Activated naive CD4-positive, alpha-beta T cell treated with anti-CD3 and anti-CD28 coated beads for 36 hours (primary cell): ENCODE results near the gene IGF1R. TPM values are rescaled to one million over a fixed set of nuclear protein-coding genes. Genes with fewer than 3 reads are reported as not detected.
"Not testable (repeated sequence)": the region's sequence is repeated elsewhere in the genome, so short reads cannot be mapped to it uniquely, and the experiment has no call there.

Experiments
- CTCF ChIA-PET: fragments of 350-600 bp; sonication (Branson Sonifier 250); formaldehyde crosslinking; loops from one replicate; lab custom pipeline; 2021; ENCODE audit warnings: antibody characterized with exemption; lab: Charles Lee
- DNase-seq: peaks from one replicate; pipeline ENCODE4 v3.0.0-alpha.2; 2020
- H3K27ac Mint-ChIP-seq: one replicate; pipeline ENCODE4 v1.8.0; 2021; ENCODE audit warnings: mild to moderate bottlenecking, mixed read lengths
- H3K27me3 Mint-ChIP-seq: one replicate; pipeline ENCODE4 v1.8.0; 2021; ENCODE audit warnings: low read depth, mixed read lengths
- H3K36me3 Mint-ChIP-seq: one replicate; pipeline ENCODE4 v1.8.0; 2021; ENCODE audit warnings: low read depth, mixed read lengths
- H3K4me1 Mint-ChIP-seq: one replicate; pipeline ENCODE4 v1.8.0; 2021; ENCODE audit warnings: low read depth, mixed read lengths
- H3K4me3 Mint-ChIP-seq: one replicate; pipeline ENCODE4 v1.8.0; 2021; ENCODE audit warnings: mild to moderate bottlenecking, moderate library complexity, mixed read lengths
- H3K9me3 Mint-ChIP-seq: one replicate; pipeline ENCODE4 v1.8.0; 2021; ENCODE audit warnings: mixed read lengths
- intact Hi-C: fragments of 100-400 bp; cut with micrococcal nuclease; formaldehyde crosslinking; loops from one replicate; pipeline ENCODE4 v1.15.1; 2023
- total RNA-seq, 2 experiments: library from RNA; stranded (reverse); gene quantifications; one replicate each; pipeline ENCODE4 v1.2.3, GENCODE V29; 2021

The IGF1R gene
- total RNA-seq = 10 to 100 TPM; 25.6 to 26.6 TPM

DNA sequence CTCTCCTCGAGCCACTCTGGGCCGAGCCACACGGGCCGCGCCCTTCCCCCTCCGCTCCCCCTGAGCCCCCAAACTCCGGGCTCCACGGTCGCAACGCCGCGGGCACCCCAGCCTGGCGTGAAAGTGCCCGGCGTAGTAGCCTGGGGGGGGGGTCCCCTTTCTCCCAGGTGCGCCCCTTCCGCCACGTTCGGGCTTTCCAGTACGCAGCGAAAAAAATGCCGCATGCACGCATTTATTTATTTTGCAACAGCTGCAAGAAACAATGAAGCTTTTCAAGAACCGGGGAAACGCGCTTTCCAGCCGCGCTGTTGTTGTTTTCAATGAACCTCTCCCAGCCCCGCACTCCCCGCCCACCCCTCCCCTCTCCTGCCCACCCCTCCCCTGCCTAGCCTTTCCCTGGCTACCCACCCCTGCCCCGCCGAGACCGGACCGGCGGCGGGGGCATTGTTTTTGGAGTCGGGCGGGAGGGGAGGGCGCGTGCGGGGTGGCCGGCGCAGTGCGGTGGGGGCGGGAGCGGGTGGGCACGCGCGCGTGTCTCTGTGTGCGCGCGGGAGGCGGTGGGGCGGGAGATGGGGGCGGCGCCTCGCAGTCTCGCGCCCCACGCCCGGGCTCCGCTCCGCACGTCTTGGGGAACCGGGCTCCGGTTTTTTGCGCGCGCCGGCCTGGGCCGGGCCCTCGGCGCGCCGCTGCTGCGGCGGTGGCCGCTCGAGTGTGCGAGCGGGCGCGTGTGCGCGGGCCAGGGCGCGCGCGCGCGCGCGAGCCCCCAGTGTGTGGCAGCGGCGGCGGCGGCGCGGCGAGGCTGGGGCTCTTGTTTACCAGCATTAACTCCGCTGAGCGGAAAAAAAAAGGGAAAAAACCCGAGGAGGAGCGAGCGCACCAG is at the start of gene IGF1R:
Gene IGF1R (plus strand): TSS at position 766 of the 880 bp plus-strand sequence. CDS start 1,043 bp downstream, outside the sequence.
- H3K4me3 Mint-ChIP-seq = peak within 1 kb of the TSS; percentile 87
- no peaks in the 10 kb centered on the region for H3K9me3 Mint-ChIP-seq
- intact Hi-C loops = loop anchor here (1.0 to 5.0 kb wide), 7 partner anchors 48 to 429 kb away; no protein-coding TSS in a partner anchor
- CTCF ChIA-PET = interaction anchor here (0.7 to 2.3 kb wide), 8 partner anchors 10 to 234 kb away, joined by 3 to 25 read pairs (median 5); no protein-coding TSS in a partner anchor
- H3K27ac Mint-ChIP-seq = peak within 1 kb of the TSS; percentile 94
- peak; percentile 85 for DNase-seq
- no peaks in the 10 kb centered on the region for H3K27me3 Mint-ChIP-seq
- peaks cover 25% of the 10 kb centered on the region for H3K4me1 Mint-ChIP-seq
- no peaks in the 10 kb centered on the region for H3K36me3 Mint-ChIP-seq

DNA sequence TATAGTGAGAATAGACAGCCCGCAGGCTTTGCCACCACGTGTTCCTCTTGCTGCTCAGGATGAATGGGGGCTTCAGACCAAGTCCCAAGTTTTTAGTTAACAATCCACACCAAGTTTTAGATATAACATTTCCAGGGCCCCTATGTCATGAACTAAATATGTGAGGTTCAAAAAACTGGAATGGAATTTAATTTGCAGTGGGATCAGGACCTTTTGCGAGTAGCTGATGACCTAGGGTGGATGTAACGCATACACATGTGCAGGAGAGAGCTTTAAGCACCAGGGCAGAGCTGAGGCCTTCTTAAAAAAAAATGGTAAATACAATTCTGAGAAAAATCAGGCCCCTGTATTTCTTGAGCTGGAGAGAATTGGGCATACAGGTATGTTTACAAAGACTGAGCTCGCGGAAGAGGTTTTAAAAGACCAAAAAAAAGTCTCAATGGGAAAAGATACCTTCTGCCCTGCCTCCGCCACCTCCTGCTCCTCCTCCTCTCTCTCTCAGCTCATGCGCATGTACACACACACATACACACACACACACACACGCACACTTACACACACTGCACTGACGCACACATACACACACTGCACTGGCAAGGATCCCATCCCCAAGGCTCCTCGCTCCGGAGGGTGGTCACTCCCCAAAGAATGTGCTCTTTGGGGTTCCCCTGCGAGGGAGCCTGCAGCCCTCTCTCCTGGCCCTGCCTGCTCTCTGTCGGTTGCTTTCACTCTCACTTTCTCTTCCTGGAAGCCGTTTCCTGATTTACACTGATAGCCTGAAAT is 48.2 kb upstream of the IGF1R start:
- no peaks in the 10 kb centered on the region for H3K36me3 Mint-ChIP-seq
- intact Hi-C loops = loop anchor here (1.0 kb wide), 2 partner anchors 48 to 52 kb away; partner anchors contain the start of gene IGF1R
- no peaks in the 10 kb centered on the region for H3K9me3 Mint-ChIP-seq
- peak overlapping the region; percentile 97 for H3K27ac Mint-ChIP-seq
- H3K4me3 Mint-ChIP-seq = peak overlapping the region; percentile 94
- H3K27me3 Mint-ChIP-seq = no peaks in the 10 kb centered on the region
- CTCF ChIA-PET = interaction anchor here (0.6 to 1.8 kb wide), 6 partner anchors 10 to 423 kb away, joined by 3 to 9 read pairs (median 4); no protein-coding TSS in a partner anchor
- DNase-seq = peak; percentile 70
- H3K4me1 Mint-ChIP-seq = peaks cover 20% of the 10 kb centered on the region

DNA sequence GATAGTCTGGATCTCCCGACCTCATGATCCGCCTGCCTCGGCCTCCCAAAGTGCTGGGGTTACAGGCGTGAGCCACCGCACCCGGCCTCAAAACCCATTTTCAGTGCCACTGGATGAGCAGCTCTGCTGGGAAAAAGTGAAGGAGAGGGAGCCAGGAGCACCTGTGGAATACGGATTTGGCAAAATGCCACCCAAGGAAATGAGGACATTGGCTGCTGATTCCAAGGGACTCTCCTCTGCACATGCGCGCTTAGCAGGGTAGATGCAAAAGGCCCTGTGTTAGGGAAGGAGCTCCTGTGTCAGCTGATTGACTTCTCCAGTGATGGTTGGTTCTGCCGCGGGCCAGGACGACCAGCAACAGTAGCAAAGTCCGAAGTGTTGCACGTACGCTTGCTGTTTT is 43.4 kb upstream of the IGF1R start:
- no peaks in the 10 kb centered on the region for H3K27me3 Mint-ChIP-seq
- no peak overlapping the region for H3K4me3 Mint-ChIP-seq
- H3K36me3 Mint-ChIP-seq = no peaks in the 10 kb centered on the region
- intact Hi-C loops = no loop called here
- H3K9me3 Mint-ChIP-seq = no peaks in the 10 kb centered on the region
- CTCF ChIA-PET = interaction anchor here (0.6 kb wide), 1 partner anchor 14 kb away, joined by 3 read pairs; no protein-coding TSS in a partner anchor
- H3K4me1 Mint-ChIP-seq = peaks cover 9% of the 10 kb centered on the region
- DNase-seq = no peak
- no peak overlapping the region for H3K27ac Mint-ChIP-seq

DNA sequence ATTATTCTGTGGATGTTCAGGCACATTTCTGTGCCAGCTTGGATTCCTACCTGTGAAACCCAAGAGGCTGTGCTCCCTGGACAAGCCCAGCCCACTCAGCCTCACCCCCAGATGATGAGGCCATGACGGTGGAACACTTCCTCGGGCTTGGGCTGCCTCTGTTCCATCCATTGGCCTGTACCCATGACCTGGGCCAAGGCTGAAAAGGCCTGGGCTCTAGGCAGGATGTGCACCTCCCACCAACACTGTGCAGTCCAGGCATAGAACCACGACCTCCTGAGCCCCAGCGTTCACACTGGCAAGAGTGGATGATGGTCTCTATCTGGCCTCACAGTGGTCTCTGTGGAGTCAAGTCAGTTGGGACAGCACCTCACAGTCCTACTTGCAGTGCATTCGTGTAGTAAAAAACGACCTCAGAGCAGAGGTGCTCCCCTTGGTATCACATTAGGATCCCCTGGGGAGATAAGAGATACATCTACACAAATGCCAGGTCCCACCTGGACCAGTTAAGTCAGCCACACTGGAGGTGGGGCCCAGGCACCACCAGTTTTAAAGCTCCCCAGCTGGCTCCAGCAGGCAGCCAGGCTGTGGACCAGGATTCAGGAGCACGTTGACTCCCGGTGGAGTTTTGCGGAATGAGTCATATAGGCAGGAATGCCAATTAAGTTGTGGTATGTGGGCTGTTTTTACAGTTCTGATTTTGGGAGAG is 39.0 kb upstream of the IGF1R start:
- Mint-ChIP-seq H3K4me1 (peaks cover 15% of the 10 kb centered on the region), H3K27me3 (no peaks in the 10 kb centered on the region), H3K36me3 (no peaks in the 10 kb centered on the region), H3K4me3 (no peak overlapping the region), H3K27ac (no peak overlapping the region), H3K9me3 (no peaks in the 10 kb centered on the region)
- no peak for DNase-seq
- CTCF ChIA-PET = interaction anchor here (0.6 kb wide), 1 partner anchor 51 kb away, joined by 3 read pairs; no protein-coding TSS in a partner anchor
- intact Hi-C loops = no loop called here

DNA sequence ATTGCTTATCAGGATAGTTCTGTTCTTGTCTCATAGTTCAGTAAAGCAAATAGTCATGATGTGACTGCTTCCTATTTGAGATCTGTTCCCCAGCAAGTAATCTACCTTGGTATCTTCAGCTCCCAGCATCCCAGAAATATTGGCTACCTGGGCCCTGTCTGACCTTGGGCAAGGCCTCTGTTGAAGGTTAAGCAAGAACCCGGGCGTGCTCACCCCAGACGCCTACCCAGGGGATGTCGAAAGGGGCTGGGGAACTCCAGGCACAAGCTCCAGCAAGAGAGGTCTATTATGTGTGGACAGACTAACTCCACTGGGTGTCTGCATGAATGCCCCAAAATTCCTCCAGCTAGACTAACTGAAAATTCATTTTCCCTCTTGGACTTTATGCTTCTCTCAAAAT is 37.3 kb upstream of the IGF1R start:
- intact Hi-C loops = no loop called here
- no peak overlapping the region for H3K4me3 Mint-ChIP-seq
- CTCF ChIA-PET = interaction anchor here (1.5 kb wide), 1 partner anchor 49 kb away, joined by 3 read pairs; no protein-coding TSS in a partner anchor
- H3K9me3 Mint-ChIP-seq = no peaks in the 10 kb centered on the region
- H3K36me3 Mint-ChIP-seq = no peaks in the 10 kb centered on the region
- no peak overlapping the region for H3K27ac Mint-ChIP-seq
- no peaks in the 10 kb centered on the region for H3K27me3 Mint-ChIP-seq
- DNase-seq = no peak
- peaks cover 15% of the 10 kb centered on the region for H3K4me1 Mint-ChIP-seq

DNA sequence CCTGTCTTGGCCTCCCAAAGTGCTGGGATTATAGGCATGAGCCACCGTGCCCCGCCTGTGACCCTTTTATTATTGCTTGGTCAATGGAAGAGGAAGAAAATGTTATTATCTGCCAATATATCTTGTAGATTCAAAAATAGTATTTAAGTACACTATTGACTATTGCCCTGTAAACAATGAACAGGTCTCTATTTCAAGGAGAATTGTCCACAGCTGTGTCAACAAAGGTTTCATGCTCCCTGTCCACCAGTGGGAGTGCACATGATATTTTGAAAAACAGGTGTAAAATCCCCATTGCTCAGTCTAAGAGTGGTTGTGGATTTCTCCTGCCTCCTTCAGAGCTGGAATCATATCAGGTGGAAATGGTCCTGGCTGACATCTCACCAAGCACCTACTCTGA is 36.5 kb upstream of the IGF1R start:
- Mint-ChIP-seq H3K4me1 (peaks cover 18% of the 10 kb centered on the region), H3K9me3 (no peaks in the 10 kb centered on the region)
- CTCF ChIA-PET = interaction anchor here (1.0 kb wide), 1 partner anchor 93 kb away, joined by 4 read pairs; no protein-coding TSS in a partner anchor

DNA sequence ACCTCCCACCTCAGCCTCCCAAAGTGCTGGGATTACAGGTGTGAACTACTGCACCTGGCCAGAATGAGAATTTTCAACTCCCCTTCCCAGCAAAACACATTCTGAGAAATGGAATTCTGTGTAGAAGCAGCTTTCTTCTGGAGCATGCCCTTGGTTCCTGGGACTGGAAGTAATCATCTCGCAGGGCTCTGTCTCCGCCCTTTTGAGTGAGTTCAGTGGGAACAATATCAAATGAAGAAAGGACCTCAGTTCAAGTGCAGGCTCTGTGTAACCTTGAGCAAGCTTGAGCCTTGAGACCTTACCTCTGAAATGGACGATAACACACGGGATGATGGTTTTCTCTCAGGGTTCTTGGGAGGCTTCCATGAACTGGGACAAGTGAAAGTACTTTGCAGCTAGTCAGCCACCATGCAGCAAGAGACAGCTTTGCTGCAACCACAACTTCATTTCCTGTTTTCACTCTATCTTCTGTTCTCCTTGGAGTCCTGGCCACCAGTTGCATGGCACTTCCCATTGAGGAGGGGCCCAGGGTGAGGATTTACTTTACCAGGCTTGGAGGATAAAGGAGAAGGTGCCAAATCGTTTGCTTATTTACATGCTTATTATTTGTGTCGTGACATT is 35.7 kb upstream of the IGF1R start:
- CTCF ChIA-PET = interaction anchor here (1.0 kb wide), 1 partner anchor 94 kb away, joined by 4 read pairs; no protein-coding TSS in a partner anchor
- no peaks in the 10 kb centered on the region for H3K36me3 Mint-ChIP-seq
- intact Hi-C loops = no loop called here
- peak overlapping the region; percentile 21 for H3K4me3 Mint-ChIP-seq
- H3K9me3 Mint-ChIP-seq = no peaks in the 10 kb centered on the region
- peaks cover 18% of the 10 kb centered on the region for H3K4me1 Mint-ChIP-seq
- H3K27me3 Mint-ChIP-seq = no peaks in the 10 kb centered on the region
- no peak for DNase-seq
- no peak overlapping the region for H3K27ac Mint-ChIP-seq

More for the DNA sequence above, 36.5 kb upstream of the IGF1R start:
- intact Hi-C loops = no loop called here
- Mint-ChIP-seq H3K27me3 (no peaks in the 10 kb centered on the region), H3K27ac (no peak overlapping the region), H3K36me3 (no peaks in the 10 kb centered on the region), H3K4me3 (no peak overlapping the region)
- no peak for DNase-seq

DNA sequence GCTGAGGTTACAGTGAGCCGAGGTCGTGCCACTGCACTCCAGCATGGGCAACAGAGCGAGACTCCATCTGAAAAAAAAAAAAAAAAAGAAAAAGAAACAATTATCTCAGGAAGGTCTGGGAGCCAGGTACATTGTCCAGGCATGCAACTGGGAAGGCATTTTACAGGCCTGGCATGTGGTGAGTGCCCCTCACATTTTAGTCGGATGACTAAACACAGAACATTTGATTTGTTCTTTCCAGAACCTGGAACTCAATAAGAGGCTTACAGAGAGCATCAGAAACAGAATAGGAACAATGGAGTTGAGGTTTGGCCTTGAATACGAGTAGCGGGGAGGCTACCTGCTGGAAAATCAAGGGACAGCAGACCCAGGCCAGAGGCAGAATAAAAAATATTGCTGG is 33.7 kb upstream of the IGF1R start:
- Mint-ChIP-seq H3K4me1 (peaks cover 18% of the 10 kb centered on the region), H3K4me3 (no peak overlapping the region), H3K27ac (no peak overlapping the region), H3K36me3 (no peaks in the 10 kb centered on the region), H3K27me3 (peaks cover 3% of the 10 kb centered on the region), H3K9me3 (no peaks in the 10 kb centered on the region)
- intact Hi-C loops = no loop called here
- CTCF ChIA-PET = interaction anchor here (1.0 kb wide), 1 partner anchor 15 kb away, joined by 3 read pairs; no protein-coding TSS in a partner anchor
- DNase-seq = no peak

DNA sequence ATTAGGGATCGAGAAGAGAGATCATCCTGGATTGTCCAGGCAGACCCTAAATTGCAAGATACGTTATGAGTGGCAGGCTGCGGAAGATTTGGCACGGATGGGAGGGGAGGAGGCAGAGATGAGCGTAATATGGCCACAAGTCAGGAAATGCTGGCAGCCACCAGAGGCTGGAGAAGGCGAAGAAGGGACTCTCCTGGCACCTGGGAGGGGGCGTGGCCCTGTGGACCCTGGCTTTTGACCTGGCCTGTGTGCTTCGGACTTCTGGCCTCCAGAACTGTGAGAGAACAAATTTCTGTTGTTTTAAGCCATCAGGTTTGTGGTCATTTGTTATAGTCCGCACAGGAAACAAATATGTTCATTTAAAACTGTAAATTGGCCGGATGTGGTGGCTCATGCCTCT is 31.9 kb upstream of the IGF1R start:
- no peak for DNase-seq
- no peak overlapping the region for H3K27ac Mint-ChIP-seq
- CTCF ChIA-PET = no interaction called here
- no peaks in the 10 kb centered on the region for H3K36me3 Mint-ChIP-seq
- H3K9me3 Mint-ChIP-seq = no peaks in the 10 kb centered on the region
- peaks cover 13% of the 10 kb centered on the region for H3K4me1 Mint-ChIP-seq
- H3K4me3 Mint-ChIP-seq = no peak overlapping the region
- peaks cover 15% of the 10 kb centered on the region for H3K27me3 Mint-ChIP-seq
- intact Hi-C loops = no loop called here

DNA sequence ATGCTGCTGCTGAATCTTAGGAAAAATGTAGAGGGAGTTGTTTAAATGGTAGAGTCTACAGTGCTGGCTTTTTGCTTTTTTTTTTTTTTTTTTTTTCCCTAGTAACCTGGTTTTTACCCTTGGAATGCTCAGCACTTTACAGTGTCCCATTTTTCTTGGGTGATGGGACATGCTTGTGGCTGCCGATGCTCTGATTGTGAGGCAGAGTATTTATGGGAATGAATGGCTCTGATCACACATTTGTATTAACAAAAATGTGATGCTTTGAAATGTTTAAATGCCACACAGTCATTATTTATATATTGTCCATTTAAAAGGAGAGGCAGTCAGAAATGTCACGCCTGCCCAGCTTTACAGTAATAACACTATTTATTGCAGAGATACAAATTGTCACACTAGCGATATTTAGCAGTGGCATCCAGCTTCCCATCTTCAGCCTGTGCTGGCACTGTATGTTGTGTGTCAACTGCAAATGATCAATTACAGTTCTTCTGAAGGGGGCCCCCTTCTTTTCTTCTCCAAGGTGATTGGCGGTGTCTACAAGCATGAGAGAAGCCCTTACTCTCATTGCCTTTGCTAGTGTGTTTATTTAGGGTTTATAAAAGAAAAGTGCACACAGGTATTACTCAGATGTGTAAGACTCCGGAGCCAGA is 30.9 kb upstream of the IGF1R start:
- no peak overlapping the region for H3K4me3 Mint-ChIP-seq
- intact Hi-C loops = no loop called here
- H3K9me3 Mint-ChIP-seq = no peaks in the 10 kb centered on the region
- H3K36me3 Mint-ChIP-seq = no peaks in the 10 kb centered on the region
- H3K27ac Mint-ChIP-seq = no peak overlapping the region
- peaks cover 8% of the 10 kb centered on the region for H3K4me1 Mint-ChIP-seq
- peaks cover 15% of the 10 kb centered on the region for H3K27me3 Mint-ChIP-seq
- no peak for DNase-seq
- CTCF ChIA-PET = interaction anchor here (0.6 kb wide), 1 partner anchor 95 kb away, joined by 3 read pairs; no protein-coding TSS in a partner anchor

DNA sequence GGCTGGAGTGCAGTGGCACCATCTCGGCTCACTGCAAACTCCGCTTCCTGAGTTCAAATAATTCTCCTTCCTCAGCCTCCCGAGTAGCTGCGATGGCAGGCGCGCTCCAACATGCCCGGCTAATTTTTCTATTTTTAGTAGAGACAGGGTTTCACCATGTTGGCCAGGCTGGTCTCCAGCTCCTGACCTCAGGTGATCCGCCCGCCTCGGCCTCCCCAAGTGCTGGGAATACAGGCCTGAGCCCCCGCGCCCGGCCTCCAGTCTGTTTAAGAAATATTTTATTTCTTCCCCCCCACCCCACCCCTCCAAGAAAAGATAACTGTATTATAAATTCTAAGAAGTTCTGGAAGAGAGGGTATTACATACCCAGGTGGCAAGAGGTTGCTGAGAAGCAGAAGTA is 29.8 kb upstream of the IGF1R start:
- H3K27ac Mint-ChIP-seq, H3K4me1 Mint-ChIP-seq, CTCF ChIA-PET, DNase-seq, H3K36me3 Mint-ChIP-seq, intact Hi-C loops, H3K4me3 Mint-ChIP-seq, H3K9me3 Mint-ChIP-seq: not testable (repeated sequence)
- peaks cover 15% of the 10 kb centered on the region for H3K27me3 Mint-ChIP-seq
